GM06990 (cell line): ENCODE measurements around the gene PGRMC2.

ENCODE experiments used
- DNase-seq: peaks from one replicate; pipeline ENCODE4 v3.0.0-alpha.2; 2011; ENCODE audit not compliant: insufficient read length; ENCODE audit errors: extremely low read depth
- H3K27me3 ChIP-seq: replicated peaks from 2 replicates; pipeline ENCODE4 v1.6.0; 2011; ENCODE audit warnings: low read length; ENCODE audit not compliant: control insufficient read depth, insufficient read depth
- H3K36me3 ChIP-seq: 2 replicates; pipeline ENCODE4 v1.5.1; 2011; ENCODE audit warnings: low read length; ENCODE audit not compliant: control insufficient read depth, insufficient read depth
- H3K4me3 ChIP-seq: replicated peaks from 2 replicates; pipeline ENCODE4 v1.5.1; 2011; ENCODE audit warnings: low read depth, mild to moderate bottlenecking, control low read depth, low read length
- CTCF ChIP-seq: IDR thresholded peaks from 2 replicates; pipeline ENCODE4 v1.5.1; 2011; ENCODE audit warnings: low read length, control low read depth, mild to moderate bottlenecking, inconsistent platforms; ENCODE audit not compliant: insufficient read depth, poor library complexity, severe bottlenecking

Gene PGRMC2

GRCh38 chr4:128220286-128221235 lies 67.1 kb downstream of the PGRMC2 start:
- peak; percentile 15 for TF ChIP-seq CTCF
- no peak for DNase-seq
- Histone ChIP-seq H3K4me3 (no peak overlapping the region), H3K27me3 (no peaks in the 10 kb centered on the region), H3K36me3 (no peaks in the 10 kb centered on the region)
